ENCODE results near the gene TNS3. TPM values are rescaled to one million over a fixed set of nuclear protein-coding genes. Genes with fewer than 3 reads are reported as not detected.

TNS3 gene
- total and polyA plus RNA-seq, 10 of the 15 experiments (the other 5 are each of a cell fraction or from before 2014, with no cell fraction given), result 0.27 to 2.7 (median 0.79) TPM

GRCh38 chr7:47579458-47579857, 2.5 kb downstream of the TNS3 start:
- no peaks in the 10 kb centered on the region for H4K20me1 ChIP-seq (ENCODE audit: control insufficient read depth, insufficient read depth)
- ATAC-seq (no peak), FAIRE-seq (no peak), DNase-seq (ENCODE audit: low read depth, low spot score) (no peak)
- ChIA-PET RAD21 (ENCODE audit: unreplicated experiment) (no interaction called here), POLR2A (no interaction called here), CTCF (no interaction called here), SMC1A (ENCODE audit: uncharacterized antibody, unreplicated experiment) (no interaction called here)
- no peaks in the 10 kb centered on the region for H3K9me3 ChIP-seq (replicated peaks; ENCODE audit: control insufficient read depth, insufficient read depth, low read length)
- no TSS peak for BruUV-seq (replicated peaks)
- no peaks in the 10 kb centered on the region for H3K79me2 ChIP-seq (ENCODE audit: control insufficient read depth, insufficient read depth, low read length)
- WGBS (ENCODE audit: insufficient coverage, insufficient replicate concordance, low lambda C conversion rate, missing lambda C conversion rate), result 45% methylated on average over 3 of the region's 3 CpGs
- H2AFZ ChIP-seq (ENCODE audit: control insufficient read depth, low read depth, low read length), result no peak overlapping the region
- no peak overlapping the region for H3K27ac ChIP-seq (ENCODE audit: control insufficient read depth, insufficient read depth)
- H3K4me3 ChIP-seq, result no peak overlapping the region
- TF ChIP-seq NR2F1 (conservative IDR thresholded peaks at IDR 0.05) (no peak), LARP7 (IDR thresholded peaks at IDR 0.05) (no peak), BHLHE40 (IDR thresholded peaks at IDR 0.05; ENCODE audit: borderline replicate concordance in 1 of 2, low read depth in 2 of 2, low read length in 1 of 2) (no peak)
- H3K4me1 ChIP-seq (ENCODE audit: control insufficient read depth, insufficient read depth, low read length), result peaks cover 21% of the 10 kb centered on the region
- no peak overlapping the region for H3K9ac ChIP-seq (ENCODE audit: control insufficient read depth, insufficient read depth, low read length)
- intact Hi-C loops (cut with micrococcal nuclease; ENCODE audit: unreplicated experiment), result no loop called here
- H3K27me3 ChIP-seq (replicated peaks in 1 of 2; ENCODE audit: control insufficient read depth in 2 of 2, insufficient read depth in 2 of 2, low read length in 1 of 2), result peaks cover 7 to 24% of the 10 kb centered on the region in 2 experiments
- no peaks in the 10 kb centered on the region for H3K36me3 ChIP-seq (ENCODE audit: control insufficient read depth in 2 of 2, insufficient read depth in 2 of 2, low read length in 1 of 2)
- in situ Hi-C loops (cut with MboI), result no loop called here
- H3K4me2 ChIP-seq (ENCODE audit: control insufficient read depth, insufficient read depth), result no peak overlapping the region

DNA sequence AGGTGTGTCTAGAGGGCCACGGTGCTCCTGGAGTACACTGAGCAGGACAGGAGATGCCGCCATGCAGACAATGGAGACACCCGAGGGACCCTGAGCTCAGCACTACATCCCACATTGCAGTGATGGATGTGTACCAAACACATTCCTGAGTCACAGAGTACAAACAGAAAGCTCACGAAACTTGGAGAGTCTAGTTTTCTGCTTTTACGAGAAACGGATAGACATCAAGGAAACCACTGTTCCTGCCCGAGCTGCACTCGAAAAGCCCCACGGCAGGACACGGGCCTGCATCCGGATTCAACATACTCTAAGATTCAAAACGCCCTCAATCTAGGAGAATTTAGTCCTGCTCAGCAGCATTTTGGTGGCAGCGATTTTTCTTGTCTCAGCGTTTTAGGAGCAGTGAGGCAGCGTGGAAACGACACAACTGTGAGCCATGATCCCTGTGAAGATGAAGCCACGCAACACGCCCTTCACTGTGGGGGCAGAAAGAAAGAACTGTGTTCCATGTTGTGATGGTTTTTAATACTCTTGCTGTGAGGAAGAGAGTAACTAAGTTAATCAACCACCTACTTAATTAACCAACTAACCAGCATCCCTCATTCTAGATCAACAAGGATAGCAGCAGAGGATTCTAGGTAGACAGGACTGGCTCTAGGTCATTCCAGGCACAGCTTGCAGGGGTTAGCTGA, 3.2 kb downstream of the TNS3 start:
- ATAC-seq, result no peak
- DNase-seq (ENCODE audit: low read depth, low spot score), result no peak
- CTCF ChIA-PET, result no interaction called here
- Histone ChIP-seq H3K4me1 (ENCODE audit: control insufficient read depth, insufficient read depth, low read length) (peaks cover 25% of the 10 kb centered on the region), H3K79me2 (ENCODE audit: control insufficient read depth, insufficient read depth, low read length) (no peaks in the 10 kb centered on the region), H2AFZ (ENCODE audit: control insufficient read depth, low read depth, low read length) (no peak overlapping the region), H3K4me2 (ENCODE audit: control insufficient read depth, insufficient read depth) (no peak overlapping the region), H3K4me3 (no peak overlapping the region), H3K9me3 (replicated peaks; ENCODE audit: control insufficient read depth, insufficient read depth, low read length) (no peaks in the 10 kb centered on the region), H3K9ac (ENCODE audit: control insufficient read depth, insufficient read depth, low read length) (no peak overlapping the region), H3K36me3 (ENCODE audit: control insufficient read depth in 2 of 2, insufficient read depth in 2 of 2, low read length in 1 of 2) (no peaks in the 10 kb centered on the region), H3K27ac (ENCODE audit: control insufficient read depth, insufficient read depth) (no peak overlapping the region), H4K20me1 (ENCODE audit: control insufficient read depth, insufficient read depth) (no peaks in the 10 kb centered on the region), H3K27me3 (replicated peaks in 1 of 2; ENCODE audit: control insufficient read depth in 2 of 2, insufficient read depth in 2 of 2, low read length in 1 of 2) (peaks cover 7 to 19% of the 10 kb centered on the region in 2 experiments)
- intact Hi-C loops (cut with micrococcal nuclease; ENCODE audit: unreplicated experiment) (no loop called here), in situ Hi-C loops (cut with MboI) (no loop called here)
- POLR2A ChIA-PET, result no interaction called here
- FAIRE-seq, result no peak
- SMC1A ChIA-PET (ENCODE audit: uncharacterized antibody, unreplicated experiment), result interaction anchor here (1.0 kb wide), 1 partner anchor 12 kb away, joined by 3 read pairs; no protein-coding TSS in a partner anchor
- 76% methylated on average over 18 of the region's 18 CpGs for WGBS (ENCODE audit: insufficient coverage, insufficient replicate concordance, low lambda C conversion rate, missing lambda C conversion rate)
- BruUV-seq (replicated peaks), result no TSS peak
- RAD21 ChIA-PET (ENCODE audit: unreplicated experiment), result no interaction called here
- no peak for TF ChIP-seq NR2C1 (IDR thresholded peaks at IDR 0.05)
- TF ChIP-seq NFXL1 (IDR thresholded peaks at IDR 0.05; ENCODE audit: borderline replicate concordance), result no peak
- TF ChIP-seq ASH2L (IDR thresholded peaks at IDR 0.05; ENCODE audit: borderline replicate concordance, low read depth), result no peak
- no peak for TF ChIP-seq ZSCAN29 (IDR thresholded peaks at IDR 0.05)
- no peak for TF ChIP-seq FOXM1 (IDR thresholded peaks at IDR 0.05; ENCODE audit: low read depth, low read length)
- TF ChIP-seq SMC3 (IDR thresholded peaks at IDR 0.05; ENCODE audit: borderline replicate concordance, low read length), result no peak
- TF ChIP-seq ZBED1 (IDR thresholded peaks at IDR 0.05; ENCODE audit: borderline replicate concordance), result no peak
- TF ChIP-seq LARP7 (IDR thresholded peaks at IDR 0.05), result no peak
- TF ChIP-seq TARDBP (IDR thresholded peaks at IDR 0.05; ENCODE audit: borderline replicate concordance), result no peak
- no peak for TF ChIP-seq RUNX3 (IDR thresholded peaks at IDR 0.05; ENCODE audit: low read length)
- TF ChIP-seq, protein P1, sequence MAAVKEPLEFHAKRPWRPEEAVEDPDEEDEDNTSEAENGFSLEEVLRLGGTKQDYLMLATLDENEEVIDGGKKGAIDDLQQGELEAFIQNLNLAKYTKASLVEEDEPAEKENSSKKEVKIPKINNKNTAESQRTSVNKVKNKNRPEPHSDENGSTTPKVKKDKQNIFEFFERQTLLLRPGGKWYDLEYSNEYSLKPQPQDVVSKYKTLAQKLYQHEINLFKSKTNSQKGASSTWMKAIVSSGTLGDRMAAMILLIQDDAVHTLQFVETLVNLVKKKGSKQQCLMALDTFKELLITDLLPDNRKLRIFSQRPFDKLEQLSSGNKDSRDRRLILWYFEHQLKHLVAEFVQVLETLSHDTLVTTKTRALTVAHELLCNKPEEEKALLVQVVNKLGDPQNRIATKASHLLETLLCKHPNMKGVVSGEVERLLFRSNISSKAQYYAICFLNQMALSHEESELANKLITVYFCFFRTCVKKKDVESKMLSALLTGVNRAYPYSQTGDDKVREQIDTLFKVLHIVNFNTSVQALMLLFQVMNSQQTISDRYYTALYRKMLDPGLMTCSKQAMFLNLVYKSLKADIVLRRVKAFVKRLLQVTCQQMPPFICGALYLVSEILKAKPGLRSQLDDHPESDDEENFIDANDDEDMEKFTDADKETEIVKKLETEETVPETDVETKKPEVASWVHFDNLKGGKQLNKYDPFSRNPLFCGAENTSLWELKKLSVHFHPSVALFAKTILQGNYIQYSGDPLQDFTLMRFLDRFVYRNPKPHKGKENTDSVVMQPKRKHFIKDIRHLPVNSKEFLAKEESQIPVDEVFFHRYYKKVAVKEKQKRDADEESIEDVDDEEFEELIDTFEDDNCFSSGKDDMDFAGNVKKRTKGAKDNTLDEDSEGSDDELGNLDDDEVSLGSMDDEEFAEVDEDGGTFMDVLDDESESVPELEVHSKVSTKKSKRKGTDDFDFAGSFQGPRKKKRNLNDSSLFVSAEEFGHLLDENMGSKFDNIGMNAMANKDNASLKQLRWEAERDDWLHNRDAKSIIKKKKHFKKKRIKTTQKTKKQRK (IDR thresholded peaks at IDR 0.05; ENCODE audit: low read depth, low read length), result no peak
- no peak for TF ChIP-seq ATF7 (IDR thresholded peaks at IDR 0.05; ENCODE audit: low read depth)

Data from GM12878 (cell line).